GM18499 (cell line): Measurements from ENCODE around the gene MDC1.

Experiments
- ATAC-seq: cut with Tn5 transposase; IDR thresholded peaks from one replicate; pipeline ENCODE4 v1.9.1; 2021; ENCODE audit warnings: moderate number of reproducible peaks; ENCODE audit not compliant: insufficient read depth, unreplicated experiment

MDC1 gene

GRCh38 chr6:30709101-30709868 is 7.8 kb downstream of the MDC1 start:
- no peak for ATAC-seq

GRCh38 chr6:30707281-30707850 is 9.7 kb downstream of the MDC1 start:
- no peak for ATAC-seq

- ATAC-seq: no peak
These were observed 11.5 kb downstream of the MDC1 start for GRCh38 chr6:30705620-30706019.

GRCh38 chr6:30703821-30704220 is 13.3 kb downstream of the MDC1 start:
- ATAC-seq: no peak

- no peak for ATAC-seq
These were observed 14.1 kb downstream of the MDC1 start for GRCh38 chr6:30703011-30703410.

- ATAC-seq: no peak
These were observed 16.7 kb downstream of the MDC1 start for GRCh38 chr6:30700340-30700739.

GRCh38 chr6:30696432-30696831 is 20.6 kb downstream of the MDC1 start:
- ATAC-seq: no peak

GRCh38 chr6:30691208-30691847 is 25.8 kb downstream of the MDC1 start:
- no peak for ATAC-seq

- no peak for ATAC-seq
These were observed 26.5 kb downstream of the MDC1 start, which contains the start of gene NRM for GRCh38 chr6:30690403-30691207. NRM (minus strand) TSS chr6:30690984; CDS start chr6:30690974, 10 bp downstream.

GRCh38 chr6:30689985-30690384 is 27.1 kb downstream of the MDC1 start:
- no peak for ATAC-seq

GRCh38 chr6:30689022-30689865 is 27.8 kb downstream of the MDC1 start:
- ATAC-seq: no peak

- ATAC-seq: no peak
These were observed 28.5 kb downstream of the MDC1 start for GRCh38 chr6:30688569-30688968.

- ATAC-seq: no peak
These were observed 29.2 kb downstream of the MDC1 start for GRCh38 chr6:30687659-30688431.

GRCh38 chr6:30686908-30687658 is 30.0 kb downstream of the MDC1 start:
- no peak for ATAC-seq

- no peak for ATAC-seq
These were observed 30.8 kb downstream of the MDC1 start, which contains the start of gene PPP1R18 for GRCh38 chr6:30686009-30686907. PPP1R18 (minus strand) TSS chr6:30686645; CDS start chr6:30686018, 627 bp downstream.

GRCh38 chr6:30685157-30686008 is 31.7 kb downstream of the MDC1 start:
- no peak for ATAC-seq
